ENCODE measurements around the gene DROSHA. TPM values are rescaled to one million over a fixed set of nuclear protein-coding genes. Genes with fewer than 3 reads are reported as not detected.
"Not testable (repeated sequence)": the region's sequence is repeated elsewhere in the genome, so short reads cannot be mapped to it uniquely, and the experiment has no call there.

DROSHA gene, protein sequence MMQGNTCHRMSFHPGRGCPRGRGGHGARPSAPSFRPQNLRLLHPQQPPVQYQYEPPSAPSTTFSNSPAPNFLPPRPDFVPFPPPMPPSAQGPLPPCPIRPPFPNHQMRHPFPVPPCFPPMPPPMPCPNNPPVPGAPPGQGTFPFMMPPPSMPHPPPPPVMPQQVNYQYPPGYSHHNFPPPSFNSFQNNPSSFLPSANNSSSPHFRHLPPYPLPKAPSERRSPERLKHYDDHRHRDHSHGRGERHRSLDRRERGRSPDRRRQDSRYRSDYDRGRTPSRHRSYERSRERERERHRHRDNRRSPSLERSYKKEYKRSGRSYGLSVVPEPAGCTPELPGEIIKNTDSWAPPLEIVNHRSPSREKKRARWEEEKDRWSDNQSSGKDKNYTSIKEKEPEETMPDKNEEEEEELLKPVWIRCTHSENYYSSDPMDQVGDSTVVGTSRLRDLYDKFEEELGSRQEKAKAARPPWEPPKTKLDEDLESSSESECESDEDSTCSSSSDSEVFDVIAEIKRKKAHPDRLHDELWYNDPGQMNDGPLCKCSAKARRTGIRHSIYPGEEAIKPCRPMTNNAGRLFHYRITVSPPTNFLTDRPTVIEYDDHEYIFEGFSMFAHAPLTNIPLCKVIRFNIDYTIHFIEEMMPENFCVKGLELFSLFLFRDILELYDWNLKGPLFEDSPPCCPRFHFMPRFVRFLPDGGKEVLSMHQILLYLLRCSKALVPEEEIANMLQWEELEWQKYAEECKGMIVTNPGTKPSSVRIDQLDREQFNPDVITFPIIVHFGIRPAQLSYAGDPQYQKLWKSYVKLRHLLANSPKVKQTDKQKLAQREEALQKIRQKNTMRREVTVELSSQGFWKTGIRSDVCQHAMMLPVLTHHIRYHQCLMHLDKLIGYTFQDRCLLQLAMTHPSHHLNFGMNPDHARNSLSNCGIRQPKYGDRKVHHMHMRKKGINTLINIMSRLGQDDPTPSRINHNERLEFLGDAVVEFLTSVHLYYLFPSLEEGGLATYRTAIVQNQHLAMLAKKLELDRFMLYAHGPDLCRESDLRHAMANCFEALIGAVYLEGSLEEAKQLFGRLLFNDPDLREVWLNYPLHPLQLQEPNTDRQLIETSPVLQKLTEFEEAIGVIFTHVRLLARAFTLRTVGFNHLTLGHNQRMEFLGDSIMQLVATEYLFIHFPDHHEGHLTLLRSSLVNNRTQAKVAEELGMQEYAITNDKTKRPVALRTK (N-terminal part only)
- 47.1 and 79.5 TPM in 2 replicates for total RNA-seq (2014; rRNA removed; shearing (Covaris generic); ENCODE audit: low replicate concordance)

- no peaks in the 10 kb centered on the region for H3K27me3 ChIP-seq
- peak; percentile 99 for DNase-seq
- no peaks in the 10 kb centered on the region for H3K9me3 ChIP-seq
- H3K4me3 ChIP-seq = peak within 1 kb of the TSS; percentile 91
- peaks cover 55% of the 10 kb centered on the region for H3K36me3 ChIP-seq
These were observed at the start of gene DROSHA, which contains the start of gene C5orf22 for GRCh38 chr5:31531888-31532547. Gene DROSHA (minus strand): TSS chr5:31532093. CDS start chr5:31529059, 3,034 bp downstream. Gene C5orf22 (plus strand): TSS chr5:31532301. CDS start chr5:31532393, 92 bp downstream.

GRCh38 chr5:31579558-31579957, 47.7 kb upstream of the DROSHA start:
- Histone ChIP-seq H3K4me3 (no peak overlapping the region), H3K36me3 (no peaks in the 10 kb centered on the region), H3K27me3 (peaks cover 20% of the 10 kb centered on the region), H3K9me3 (no peaks in the 10 kb centered on the region)
- no peak for DNase-seq

DNA sequence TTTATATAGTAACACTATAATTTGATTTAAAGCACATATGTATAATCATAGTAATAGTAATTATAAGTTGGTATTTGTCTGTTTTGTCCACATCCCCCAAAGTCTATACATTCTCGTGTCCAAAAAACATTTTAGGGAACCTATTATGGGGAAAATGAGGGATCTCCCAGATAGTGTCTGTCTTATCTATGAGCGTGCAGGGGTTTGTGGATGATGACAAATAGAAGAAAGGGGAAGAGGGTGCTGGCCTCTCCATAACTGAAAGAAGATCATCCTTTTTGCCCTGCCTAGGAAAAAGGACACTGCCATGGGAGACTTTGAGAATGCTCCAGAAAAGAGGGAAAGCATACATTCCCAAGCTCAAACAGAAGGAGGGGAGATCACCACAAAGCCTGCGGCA, 45.5 kb upstream of the DROSHA start:
- no peak for DNase-seq
- Histone ChIP-seq H3K27me3 (peaks cover 20% of the 10 kb centered on the region), H3K9me3 (no peaks in the 10 kb centered on the region), H3K4me3 (no peak overlapping the region), H3K36me3 (no peaks in the 10 kb centered on the region)

- peaks cover 14% of the 10 kb centered on the region for H3K27me3 ChIP-seq
- no peak overlapping the region for H3K4me3 ChIP-seq
- H3K36me3 ChIP-seq = no peaks in the 10 kb centered on the region
- DNase-seq = no peak
- no peaks in the 10 kb centered on the region for H3K9me3 ChIP-seq
These were observed 42.9 kb upstream of the DROSHA start for GRCh38 chr5:31574772-31575171.

DNA sequence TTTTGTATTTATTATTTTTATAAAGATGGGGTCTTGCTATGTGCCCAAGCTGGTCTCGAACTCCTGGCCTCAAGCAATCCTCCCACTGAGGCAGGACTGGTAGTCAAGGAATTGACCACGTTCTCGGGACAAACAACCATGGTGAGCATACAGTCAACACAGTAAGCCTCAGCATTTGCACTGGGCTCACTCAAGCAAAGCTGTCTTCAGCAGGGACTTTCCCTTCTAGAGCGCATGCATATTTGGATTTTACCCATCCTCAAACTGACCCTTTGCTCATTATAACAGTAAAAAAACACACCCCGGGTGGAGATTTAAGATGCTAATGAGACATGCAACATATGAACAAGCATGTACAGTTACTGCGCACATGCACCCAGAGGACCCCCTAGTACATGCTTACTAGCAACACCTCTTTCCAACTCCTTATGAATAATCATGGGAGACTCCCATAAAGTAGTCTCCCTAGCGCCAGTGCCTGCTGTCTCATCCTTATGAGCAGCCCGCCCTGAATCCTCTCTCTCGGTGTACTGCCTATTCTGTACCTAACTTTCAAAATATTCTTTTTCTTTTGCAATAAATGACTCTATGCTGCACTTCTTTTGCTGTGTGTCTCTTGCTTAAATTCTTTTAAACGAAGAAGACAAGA, 41.7 kb upstream of the DROSHA start:
- no peak for DNase-seq
- Histone ChIP-seq H3K9me3 (no peaks in the 10 kb centered on the region), H3K4me3 (no peak overlapping the region), H3K27me3 (peaks cover 12% of the 10 kb centered on the region), H3K36me3 (no peaks in the 10 kb centered on the region)

- Histone ChIP-seq H3K4me3 (no peak overlapping the region), H3K9me3 (peaks cover 7% of the 10 kb centered on the region), H3K36me3 (no peaks in the 10 kb centered on the region), H3K27me3 (no peaks in the 10 kb centered on the region)
- DNase-seq = no peak
These were observed 37.2 kb upstream of the DROSHA start for GRCh38 chr5:31569068-31569467.

DNA sequence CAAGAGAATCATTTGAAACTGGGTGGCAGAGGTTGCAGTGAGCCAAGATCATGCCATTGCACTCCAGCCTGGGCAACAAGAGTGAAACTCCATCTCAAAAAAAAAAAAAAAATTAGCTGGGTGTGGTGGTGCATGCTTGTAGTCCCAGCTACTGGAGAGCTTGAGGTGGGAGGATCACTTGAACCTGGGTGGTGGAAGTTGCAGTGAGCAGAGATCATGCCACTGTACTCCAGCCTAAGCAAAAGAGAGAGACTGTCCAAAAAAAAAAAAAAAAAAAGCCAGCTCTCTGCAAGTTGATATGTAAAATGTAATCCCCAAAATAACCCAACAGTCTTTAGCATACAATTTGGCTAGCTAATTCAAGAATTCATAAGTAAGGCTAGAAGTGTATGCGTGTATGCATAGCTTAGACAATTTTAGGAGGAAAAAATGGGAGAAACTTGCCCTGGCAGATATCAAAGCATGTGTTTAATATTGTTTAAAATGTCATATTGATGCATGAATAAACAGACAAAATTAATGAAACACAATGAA, 36.5 kb upstream of the DROSHA start:
- peaks cover 7% of the 10 kb centered on the region for H3K9me3 ChIP-seq

DNA sequence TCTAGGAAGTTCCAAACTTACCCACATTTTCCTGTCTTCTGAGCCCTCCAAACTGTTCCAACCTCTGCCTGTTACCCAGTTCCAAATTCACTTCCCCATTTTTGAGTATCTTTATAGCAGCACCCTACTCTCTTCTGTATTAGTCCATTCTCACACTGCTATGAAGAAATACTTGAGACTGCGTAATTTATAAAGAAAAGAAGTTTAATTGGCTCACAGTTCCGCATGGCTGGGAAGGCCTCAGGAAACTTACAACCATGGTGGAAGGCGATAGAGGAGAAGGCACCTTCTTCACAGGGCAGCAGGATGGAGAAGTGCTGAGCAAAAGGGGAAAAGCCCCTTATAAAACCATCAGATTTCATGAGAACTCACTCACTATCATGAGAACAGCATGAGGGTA, 34.5 kb upstream of the DROSHA start:
- H3K36me3 ChIP-seq, H3K9me3 ChIP-seq, H3K4me3 ChIP-seq, DNase-seq, H3K27me3 ChIP-seq: not testable (repeated sequence)

More for the DNA sequence above, 36.5 kb upstream of the DROSHA start:
- Histone ChIP-seq H3K27me3 (no peaks in the 10 kb centered on the region), H3K36me3 (no peaks in the 10 kb centered on the region), H3K4me3 (no peak overlapping the region)
- no peak for DNase-seq

DNA sequence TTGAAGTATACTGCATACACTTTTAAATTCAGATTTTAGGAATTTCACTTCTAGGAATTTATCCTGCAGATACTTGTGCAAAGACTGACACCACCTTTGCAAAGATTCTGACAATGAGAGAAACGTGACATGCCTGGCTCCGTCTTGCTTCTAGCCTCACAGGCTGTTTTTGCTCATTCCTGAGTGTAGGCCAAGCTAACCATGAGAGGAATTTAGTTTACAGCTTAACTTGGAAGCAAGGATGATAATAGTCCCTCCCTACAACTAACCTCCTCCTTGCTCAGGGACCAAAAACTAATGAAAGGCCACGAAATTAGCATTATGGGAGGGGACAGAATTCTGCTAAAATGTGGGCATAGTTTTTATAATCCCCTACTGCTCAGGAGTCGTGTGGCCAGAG, 31.3 kb upstream of the DROSHA start:
- Histone ChIP-seq H3K4me3 (no peak overlapping the region), H3K9me3 (peaks cover 7% of the 10 kb centered on the region), H3K36me3 (no peaks in the 10 kb centered on the region), H3K27me3 (no peaks in the 10 kb centered on the region)
- DNase-seq = no peak

GRCh38 chr5:31561946-31562345, 30.1 kb upstream of the DROSHA start:
- H3K4me3 ChIP-seq = no peak overlapping the region
- peak; percentile 8 for DNase-seq
- H3K9me3 ChIP-seq = peaks cover 7% of the 10 kb centered on the region
- no peaks in the 10 kb centered on the region for H3K27me3 ChIP-seq
- no peaks in the 10 kb centered on the region for H3K36me3 ChIP-seq

DNA sequence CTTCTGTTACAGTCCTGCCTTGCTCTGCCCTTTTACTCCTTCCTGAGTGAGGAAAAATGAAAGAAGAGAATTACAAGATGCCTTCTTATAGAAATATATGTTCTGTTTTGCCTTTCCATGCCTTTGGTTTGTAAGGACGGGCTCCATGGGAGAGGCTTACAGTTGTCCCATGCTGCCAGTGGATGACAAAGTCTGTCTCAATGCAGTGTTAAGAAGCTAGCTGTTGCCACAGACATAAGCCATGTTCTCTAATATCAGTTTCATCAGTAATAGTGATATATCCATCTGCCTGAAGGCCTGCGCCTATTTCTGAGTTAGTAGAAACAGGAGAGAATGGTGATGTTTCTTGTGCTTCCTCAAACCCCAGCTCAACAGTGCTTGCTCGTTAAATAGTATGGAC, 28.0 kb upstream of the DROSHA start:
- Histone ChIP-seq H3K9me3 (peaks cover 4% of the 10 kb centered on the region), H3K4me3 (no peak overlapping the region), H3K27me3 (no peaks in the 10 kb centered on the region), H3K36me3 (peaks cover 4% of the 10 kb centered on the region; the same call in 1 of the 2 replicates)
- DNase-seq = no peak

- Histone ChIP-seq H3K27me3 (no peaks in the 10 kb centered on the region), H3K36me3 (peaks cover 34% of the 10 kb centered on the region), H3K4me3 (no peak overlapping the region), H3K9me3 (no peaks in the 10 kb centered on the region)
- DNase-seq = no peak
These were observed 24.6 kb upstream of the DROSHA start for GRCh38 chr5:31556461-31556860.

- no peaks in the 10 kb centered on the region for H3K9me3 ChIP-seq
- H3K27me3 ChIP-seq = no peaks in the 10 kb centered on the region
- DNase-seq = no peak
- no peak overlapping the region for H3K4me3 ChIP-seq
- H3K36me3 ChIP-seq = peaks cover 40% of the 10 kb centered on the region
These were observed 22.7 kb upstream of the DROSHA start for GRCh38 chr5:31554552-31554951.

GRCh38 chr5:31553863-31554262, 22.0 kb upstream of the DROSHA start:
- no peaks in the 10 kb centered on the region for H3K9me3 ChIP-seq
- no peak for DNase-seq
- H3K36me3 ChIP-seq = peaks cover 40% of the 10 kb centered on the region
- H3K27me3 ChIP-seq = no peaks in the 10 kb centered on the region
- H3K4me3 ChIP-seq = no peak overlapping the region

GRCh38 chr5:31551878-31552277, 20.0 kb upstream of the DROSHA start:
- DNase-seq = no peak
- Histone ChIP-seq H3K4me3 (no peak overlapping the region), H3K36me3 (peaks cover 54% of the 10 kb centered on the region), H3K27me3 (no peaks in the 10 kb centered on the region), H3K9me3 (no peaks in the 10 kb centered on the region)

Data from MG63 (cell line).